GM19468 (cell line): Measurements from ENCODE around the gene MMP10.
"Not testable (repeated sequence)": the region's sequence is repeated elsewhere in the genome, so short reads cannot be mapped to it uniquely, and the experiment has no call there.

Source experiments
- ATAC-seq: cut with Tn5 transposase; IDR thresholded peaks from one replicate; pipeline ENCODE4 v1.9.1; 2021; ENCODE audit warnings: mild to moderate bottlenecking, moderate library complexity, moderate number of reproducible peaks; ENCODE audit not compliant: unreplicated experiment; ENCODE audit errors: extremely low read depth

Gene MMP10

DNA sequence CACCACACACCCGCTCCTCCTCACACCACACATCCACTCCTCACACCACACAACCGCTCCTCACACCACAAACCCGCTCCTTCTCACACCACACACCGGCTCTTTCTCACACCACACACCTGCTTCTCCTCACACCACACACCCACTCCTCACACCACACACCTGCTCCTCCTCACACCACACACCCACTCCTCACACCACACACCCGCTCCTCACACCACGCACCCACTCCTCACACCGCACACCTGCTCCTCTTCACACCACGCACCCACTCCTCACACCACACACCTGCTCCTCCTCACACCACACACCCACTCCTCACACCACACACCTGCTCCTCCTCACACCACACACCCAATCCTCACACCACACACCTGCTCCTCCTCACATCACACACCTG, 49.5 kb downstream of the MMP10 start:
- ATAC-seq = not testable (repeated sequence)

DNA sequence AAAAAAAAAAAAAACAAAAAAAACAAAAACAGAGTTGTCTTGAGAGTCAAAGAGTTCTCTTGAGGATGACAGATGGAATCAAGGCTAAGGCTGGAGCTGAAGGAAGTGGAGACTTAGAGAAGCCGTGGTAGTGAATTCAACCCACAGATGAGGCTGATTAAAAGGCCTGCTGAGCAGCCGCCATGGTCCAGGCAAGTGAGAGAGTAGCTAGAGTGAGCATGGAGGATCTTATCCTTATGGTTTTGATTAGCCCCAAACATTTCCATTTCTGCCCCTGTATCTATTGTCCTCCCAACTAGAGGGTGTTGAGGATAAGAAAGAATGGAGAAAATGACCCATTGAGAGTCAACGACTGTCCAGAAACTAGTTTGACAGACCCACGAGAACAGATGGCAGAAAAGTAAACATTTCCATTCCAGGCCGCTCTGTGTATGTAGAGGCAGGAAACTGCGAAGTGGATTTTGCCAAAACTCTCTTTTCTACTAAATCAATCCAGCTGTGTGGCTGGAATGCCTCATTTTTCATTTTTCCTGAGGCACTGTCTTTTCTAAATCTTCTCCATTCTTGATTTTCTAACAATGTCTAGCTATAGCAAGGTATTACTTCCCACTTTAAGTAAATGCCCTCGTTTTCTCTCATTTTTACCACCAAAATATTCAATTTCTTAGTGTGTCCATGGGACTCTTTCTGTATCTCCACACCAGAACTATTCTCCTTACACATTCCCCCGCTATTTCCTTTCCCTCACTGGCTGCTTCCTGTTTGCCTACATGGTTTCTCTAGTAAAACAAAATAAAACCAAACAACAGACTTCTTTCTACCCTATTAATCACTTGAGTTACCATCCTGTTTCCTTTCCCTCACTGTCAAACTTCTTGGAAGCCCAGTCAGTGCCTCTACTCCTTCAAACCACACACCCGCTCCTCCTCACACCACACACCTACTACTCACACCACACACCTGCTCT, 50.3 kb downstream of the MMP10 start:
- ATAC-seq = no peak

DNA sequence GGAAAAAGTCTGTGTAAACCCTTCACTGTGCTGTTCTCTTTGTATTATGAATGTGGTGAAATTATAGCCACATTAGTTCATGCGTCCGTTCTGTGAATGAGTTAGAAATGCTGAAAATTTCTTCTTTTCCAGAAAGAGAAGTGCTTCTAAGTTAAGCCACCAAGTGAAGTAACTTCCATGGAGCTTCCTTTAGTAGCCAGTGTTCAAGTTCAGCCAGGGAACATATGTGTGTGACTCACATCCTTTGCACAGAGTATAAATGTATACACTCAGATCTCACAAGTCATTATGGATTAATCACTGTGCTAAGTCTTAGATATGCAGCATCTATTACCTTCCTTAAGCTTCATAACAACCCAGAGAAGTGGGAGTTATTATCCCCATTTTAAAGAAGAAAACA, 52.5 kb downstream of the MMP10 start:
- no peak for ATAC-seq

DNA sequence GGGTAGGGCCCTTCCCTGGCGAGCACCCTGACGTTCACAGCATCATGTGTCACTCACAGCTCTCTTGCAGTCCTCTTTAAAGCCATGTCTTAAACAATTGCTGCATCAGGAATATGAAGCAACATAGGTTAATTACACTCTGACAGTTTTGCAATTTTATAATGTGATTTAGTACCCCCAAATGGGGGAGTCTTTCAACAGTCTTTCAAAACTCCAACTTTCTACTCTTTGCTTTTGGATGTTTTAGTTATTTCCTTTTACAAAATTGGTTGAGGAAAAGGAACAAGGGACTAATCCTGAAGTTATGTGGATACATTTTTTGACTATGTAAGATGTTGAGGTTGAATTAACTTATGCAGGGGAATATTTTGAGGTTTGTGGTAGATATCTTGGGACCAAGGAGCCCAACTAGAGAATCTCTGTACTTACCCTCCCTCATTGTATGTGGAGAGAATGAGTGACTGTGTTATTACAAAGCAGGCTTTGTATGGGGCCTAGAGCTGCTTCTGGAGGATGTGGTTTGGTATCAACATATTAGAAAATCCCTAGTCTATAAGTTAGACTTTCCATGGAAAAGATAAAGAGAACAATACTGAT, 55.4 kb downstream of the MMP10 start, which contains the start of gene MMP8:
TSS of gene MMP8 (minus strand) at position 51 of the 597 bp plus-strand sequence. CDS start 99 bp downstream, outside the sequence.
- ATAC-seq = no peak

DNA sequence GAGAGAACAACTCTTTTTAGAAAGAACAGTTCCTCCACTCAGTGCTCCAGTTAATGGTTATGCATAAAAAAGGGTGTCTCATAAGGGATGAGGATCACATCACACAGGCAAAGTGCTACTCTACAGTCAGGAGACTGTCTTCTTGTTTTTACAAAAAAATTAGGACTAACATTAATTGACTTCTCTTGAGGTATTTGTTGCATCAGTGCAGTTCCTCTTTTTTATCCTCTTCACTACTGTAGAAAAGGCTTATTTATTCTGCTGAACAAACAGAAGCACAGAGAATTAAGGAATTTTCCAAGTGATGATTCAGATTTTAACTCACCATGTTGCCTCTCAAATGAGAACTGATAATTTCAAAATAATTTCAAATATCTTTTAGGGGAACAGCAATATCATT, 57.6 kb downstream of the MMP10 start:
- no peak for ATAC-seq
